CD4-positive, alpha-beta T cell treated with Interleukin-1 beta for 1 hour (primary cell): ENCODE results near the gene PDK2.
A peak's percentile ranks its signal among the peaks of the same experiment; 100 is the strongest.

ENCODE experiments used
- DNase-seq, 2 donors: peaks; one replicate each; pipeline ENCODE4 v3.0.0-alpha.2; 2020 to 2022

Gene PDK2

DNA sequence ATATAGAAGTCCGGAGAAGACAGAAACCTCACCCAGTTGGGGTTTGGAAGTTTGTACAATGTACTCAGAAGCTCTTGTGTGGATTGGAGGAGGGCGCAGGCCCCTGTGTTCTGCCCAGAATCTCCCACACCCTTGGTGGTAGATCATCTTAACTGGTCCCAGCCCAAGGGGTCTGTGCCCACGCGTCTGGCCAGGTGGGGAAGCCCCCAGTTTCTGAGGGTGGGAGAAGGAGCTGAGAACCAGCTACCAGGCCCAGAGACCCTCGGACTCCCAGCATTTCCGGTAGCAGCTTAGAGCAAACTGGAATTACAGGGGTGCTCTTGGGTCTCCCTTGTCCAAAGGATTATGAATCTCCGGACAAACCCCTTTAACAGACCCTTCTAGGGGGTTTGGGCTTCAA is 57.6 kb downstream of the PDK2 start:
- DNase-seq: no peak

DNA sequence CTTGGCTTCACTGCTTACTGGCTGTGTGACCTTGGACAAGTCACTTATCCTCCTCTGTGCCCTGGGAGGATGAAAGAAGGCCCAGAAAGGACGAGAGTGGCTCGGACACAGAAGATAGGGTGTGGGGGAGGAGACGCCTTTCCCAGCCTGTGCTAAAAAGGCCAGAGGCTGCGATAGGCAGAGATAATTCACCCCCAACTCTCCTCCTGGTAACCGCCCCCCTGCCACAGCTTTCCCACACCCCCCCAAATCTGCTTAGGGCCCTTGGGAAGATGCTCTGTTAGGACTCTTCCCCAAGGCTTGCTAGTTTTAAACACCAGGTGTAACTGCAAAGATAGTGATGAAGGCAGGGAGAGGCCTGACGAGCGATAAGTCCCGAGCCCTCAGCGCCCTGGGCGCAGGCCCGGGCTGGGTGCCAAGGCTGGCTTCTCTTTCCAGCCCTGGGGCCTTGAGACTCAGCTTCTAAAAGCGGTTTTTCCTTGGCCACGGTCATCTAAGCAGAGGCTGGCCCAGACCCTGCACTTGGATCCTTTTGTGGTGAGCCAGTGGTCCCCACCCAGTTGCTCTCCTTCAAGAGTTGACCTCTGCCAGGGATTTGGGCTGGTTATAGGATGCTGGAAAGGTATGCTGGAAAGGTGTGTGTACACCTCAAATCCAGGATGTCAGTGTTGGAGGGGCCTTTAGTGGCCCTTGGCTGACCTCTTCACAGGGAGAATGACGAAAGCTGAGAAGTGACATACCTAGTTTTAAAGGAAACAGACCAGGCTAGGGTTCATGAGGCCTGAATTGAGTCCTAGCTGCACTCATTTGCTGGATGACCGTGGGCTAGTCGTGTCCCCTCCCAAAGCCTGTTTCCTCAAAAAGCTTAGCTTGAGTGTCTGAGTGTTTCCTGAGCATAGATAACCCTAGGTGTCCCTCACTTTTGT is 58.8 kb downstream of the PDK2 start:
- no peak for DNase-seq

DNA sequence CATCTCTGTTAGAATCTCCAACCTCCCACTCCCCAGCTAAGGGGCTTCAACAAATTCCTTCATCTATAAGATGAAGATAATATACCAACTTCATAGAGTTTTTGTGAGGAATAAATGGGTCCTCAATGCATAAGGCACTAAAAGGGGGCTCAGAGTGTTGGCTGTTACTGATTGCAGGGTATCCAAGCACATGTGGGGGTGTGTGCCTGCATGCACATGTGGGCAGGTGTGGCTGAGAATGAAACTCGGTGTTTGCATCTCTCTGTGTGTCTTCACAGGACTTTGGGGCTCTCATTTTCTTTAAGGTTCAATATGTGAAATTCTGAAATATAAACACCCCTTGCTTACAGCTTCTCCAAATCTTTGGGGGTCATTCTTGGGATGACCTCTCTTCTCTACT is 59.5 kb downstream of the PDK2 start:
- no peak for DNase-seq

DNA sequence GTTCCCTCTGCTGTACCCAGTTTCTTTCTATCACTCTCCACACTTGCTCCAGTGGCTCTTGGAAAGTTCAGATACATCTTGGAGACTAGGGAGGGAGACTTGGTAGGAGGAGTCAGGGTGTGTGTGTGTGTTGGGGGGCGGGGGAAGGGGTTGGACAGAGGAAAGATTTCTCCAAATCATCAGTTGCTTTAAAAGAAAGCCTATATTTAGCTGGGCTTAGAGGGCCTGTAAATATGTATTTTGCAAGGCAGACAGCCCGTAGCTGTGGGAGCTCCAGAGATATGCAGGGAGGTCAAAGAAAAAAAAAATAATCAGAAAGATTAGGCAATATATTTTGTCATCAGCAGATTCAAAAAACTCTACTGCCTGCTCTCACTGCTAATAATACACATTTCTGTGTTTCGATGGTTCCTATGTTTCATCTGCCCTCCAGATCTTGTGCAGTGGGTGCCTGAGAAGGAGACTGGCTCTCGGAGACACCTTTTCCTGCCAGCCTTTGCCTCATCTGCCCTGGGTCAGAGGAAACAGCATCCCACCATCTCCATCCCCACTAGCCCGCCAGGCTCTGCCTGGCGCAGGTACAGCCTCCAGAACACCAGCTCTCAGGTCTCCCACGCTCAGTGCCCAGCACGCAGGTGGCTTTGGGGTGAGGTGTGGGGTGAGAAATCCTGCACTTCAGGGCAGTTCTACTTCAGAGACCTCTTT is 60.1 kb downstream of the PDK2 start:
- no peak for DNase-seq

DNA sequence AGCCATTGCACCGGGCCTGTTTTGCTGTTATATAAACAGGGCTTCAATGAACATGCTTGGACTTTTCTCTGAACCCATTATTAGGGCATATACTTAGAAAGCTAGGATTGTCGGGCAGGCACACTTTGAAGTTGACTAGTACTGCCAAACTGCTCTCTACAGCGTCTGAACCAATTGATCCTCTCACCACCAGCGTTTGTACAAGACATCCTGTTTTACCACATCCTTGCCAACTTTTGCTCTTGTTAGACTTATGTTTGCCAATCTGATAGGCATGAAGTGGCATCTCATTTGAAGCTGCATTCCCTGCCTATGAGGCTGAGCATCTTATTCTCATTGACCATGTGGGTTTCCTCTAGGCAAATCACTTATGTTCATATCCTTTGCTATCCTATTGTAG is 62.7 kb downstream of the PDK2 start:
- DNase-seq: peak in 1 of 2 donors; percentile 33

DNA sequence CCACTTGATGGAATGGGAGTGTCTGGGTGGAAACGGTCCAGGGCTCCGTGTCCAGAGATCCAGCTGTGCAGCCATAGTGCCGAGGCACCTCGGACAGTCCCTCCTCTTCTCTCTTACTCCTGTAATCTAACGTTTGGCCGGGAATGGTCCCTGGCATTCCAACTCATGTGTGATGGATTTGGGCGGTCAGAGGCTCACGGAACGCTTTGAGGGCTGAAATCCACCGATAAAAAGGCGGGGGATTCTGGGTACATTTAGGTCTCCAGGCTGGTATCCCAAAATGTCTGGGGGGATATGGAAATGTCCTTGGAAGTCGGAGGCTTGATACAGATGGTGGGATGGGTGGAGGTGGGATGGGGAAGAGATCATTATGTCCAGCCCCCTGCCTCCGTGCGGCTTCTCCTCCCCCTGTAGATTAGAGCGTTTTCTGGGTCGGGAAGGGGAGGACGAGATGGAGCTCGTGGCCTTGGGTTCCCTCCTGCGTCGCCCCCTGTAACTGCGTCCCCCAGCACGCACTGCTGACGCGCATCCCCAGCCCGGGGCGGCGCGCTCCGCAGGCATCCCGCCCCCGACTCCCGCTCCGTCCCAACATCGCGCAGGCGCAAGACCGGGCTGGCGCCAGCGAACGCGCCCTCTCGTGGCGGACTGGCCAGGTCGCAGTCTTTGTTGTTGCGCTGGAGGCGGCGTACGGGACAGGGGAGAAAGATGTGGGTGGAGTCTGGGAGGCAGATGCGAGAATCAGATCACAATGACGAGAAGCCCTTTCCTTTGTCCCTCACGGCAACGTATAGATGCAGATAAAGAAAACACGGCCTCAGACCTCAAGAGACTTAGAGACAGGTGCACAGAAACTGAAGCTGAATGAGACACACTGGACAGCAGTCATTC is 66.1 kb downstream of the PDK2 start:
- DNase-seq: peak; percentile 95 to 96
